Measurements from ENCODE around the gene DTD1. TPM values are rescaled to one million over a fixed set of nuclear protein-coding genes. Genes with fewer than 3 reads are reported as not detected.

The DTD1 gene
- total RNA-seq, 3 donors from 2014 or later (not counting 1 experiment from before 2014, with no cell fraction given), result 23.4 to 28.4 (median 24.1) TPM

DNA sequence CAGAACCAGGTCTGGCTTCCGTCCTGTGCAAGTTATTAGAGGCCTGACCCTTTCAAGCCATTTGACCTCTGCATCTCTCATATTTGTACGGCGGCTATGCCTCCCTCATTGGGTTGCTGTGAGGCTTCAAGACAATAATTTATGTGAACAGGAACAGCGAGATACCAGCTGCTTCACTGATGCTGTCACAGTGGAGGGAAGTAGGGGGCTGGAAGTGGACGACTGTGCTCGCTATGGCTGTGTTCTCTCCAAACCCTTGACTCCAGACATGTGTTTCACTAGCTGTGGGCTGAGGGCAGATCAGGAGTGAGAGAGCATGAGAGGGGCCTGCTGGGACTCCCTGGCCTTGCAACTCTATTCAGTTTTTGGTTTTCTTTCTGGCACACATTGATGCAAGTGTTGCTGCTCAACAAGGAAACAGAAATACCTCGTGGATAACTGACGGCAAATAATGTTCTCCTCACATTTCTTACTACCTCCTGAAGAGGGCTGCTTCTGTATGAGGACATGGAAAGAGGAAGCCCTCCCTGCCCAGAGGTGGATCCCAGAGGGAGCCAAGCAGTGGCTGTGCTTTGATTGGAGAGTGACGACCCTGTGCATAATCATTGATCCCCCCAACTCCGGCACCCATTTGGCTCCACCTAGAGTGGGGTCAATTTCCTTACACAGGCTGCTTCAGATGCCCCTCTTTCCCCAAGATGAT lies 191.0 kb downstream of the DTD1 start:
- Histone ChIP-seq H3K36me3 (ENCODE audit: control insufficient read depth, insufficient read depth, low read length) (no peaks in the 10 kb centered on the region), H3K4me3 (ENCODE audit: low read length) (no peak overlapping the region), H3K27me3 (ENCODE audit: control insufficient read depth, insufficient read depth, low read length) (no peaks in the 10 kb centered on the region), H3K4me1 (ENCODE audit: control insufficient read depth, insufficient read depth, low read length) (no peaks in the 10 kb centered on the region), H3K27ac (ENCODE audit: low read length) (no peak overlapping the region), H3K9me3 (ENCODE audit: control insufficient read depth, insufficient read depth, low read length) (no peaks in the 10 kb centered on the region)
- Mint-ChIP-seq H3K27me3 (ENCODE audit: low read depth in 2 of 2) (peaks cover 6 to 19% of the 10 kb centered on the region in 2 donors), H3K36me3 (no peaks in the 10 kb centered on the region), H3K27ac (no peak overlapping the region), H3K4me1 (no peaks in the 10 kb centered on the region), H3K4me3 (no peak overlapping the region), H3K9me3 (no peaks in the 10 kb centered on the region)
- no peak for DNase-seq
- intact Hi-C loops (cut with micrococcal nuclease), result no loop called here
- WGBS (ENCODE audit: insufficient coverage), result 78% methylated on average over 9 of the region's 10 CpGs
- TF ChIP-seq, protein P1, sequence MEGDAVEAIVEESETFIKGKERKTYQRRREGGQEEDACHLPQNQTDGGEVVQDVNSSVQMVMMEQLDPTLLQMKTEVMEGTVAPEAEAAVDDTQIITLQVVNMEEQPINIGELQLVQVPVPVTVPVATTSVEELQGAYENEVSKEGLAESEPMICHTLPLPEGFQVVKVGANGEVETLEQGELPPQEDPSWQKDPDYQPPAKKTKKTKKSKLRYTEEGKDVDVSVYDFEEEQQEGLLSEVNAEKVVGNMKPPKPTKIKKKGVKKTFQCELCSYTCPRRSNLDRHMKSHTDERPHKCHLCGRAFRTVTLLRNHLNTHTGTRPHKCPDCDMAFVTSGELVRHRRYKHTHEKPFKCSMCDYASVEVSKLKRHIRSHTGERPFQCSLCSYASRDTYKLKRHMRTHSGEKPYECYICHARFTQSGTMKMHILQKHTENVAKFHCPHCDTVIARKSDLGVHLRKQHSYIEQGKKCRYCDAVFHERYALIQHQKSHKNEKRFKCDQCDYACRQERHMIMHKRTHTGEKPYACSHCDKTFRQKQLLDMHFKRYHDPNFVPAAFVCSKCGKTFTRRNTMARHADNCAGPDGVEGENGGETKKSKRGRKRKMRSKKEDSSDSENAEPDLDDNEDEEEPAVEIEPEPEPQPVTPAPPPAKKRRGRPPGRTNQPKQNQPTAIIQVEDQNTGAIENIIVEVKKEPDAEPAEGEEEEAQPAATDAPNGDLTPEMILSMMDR (IDR thresholded peaks at IDR 0.05), result no peak
- ATAC-seq, result no peak

DNA sequence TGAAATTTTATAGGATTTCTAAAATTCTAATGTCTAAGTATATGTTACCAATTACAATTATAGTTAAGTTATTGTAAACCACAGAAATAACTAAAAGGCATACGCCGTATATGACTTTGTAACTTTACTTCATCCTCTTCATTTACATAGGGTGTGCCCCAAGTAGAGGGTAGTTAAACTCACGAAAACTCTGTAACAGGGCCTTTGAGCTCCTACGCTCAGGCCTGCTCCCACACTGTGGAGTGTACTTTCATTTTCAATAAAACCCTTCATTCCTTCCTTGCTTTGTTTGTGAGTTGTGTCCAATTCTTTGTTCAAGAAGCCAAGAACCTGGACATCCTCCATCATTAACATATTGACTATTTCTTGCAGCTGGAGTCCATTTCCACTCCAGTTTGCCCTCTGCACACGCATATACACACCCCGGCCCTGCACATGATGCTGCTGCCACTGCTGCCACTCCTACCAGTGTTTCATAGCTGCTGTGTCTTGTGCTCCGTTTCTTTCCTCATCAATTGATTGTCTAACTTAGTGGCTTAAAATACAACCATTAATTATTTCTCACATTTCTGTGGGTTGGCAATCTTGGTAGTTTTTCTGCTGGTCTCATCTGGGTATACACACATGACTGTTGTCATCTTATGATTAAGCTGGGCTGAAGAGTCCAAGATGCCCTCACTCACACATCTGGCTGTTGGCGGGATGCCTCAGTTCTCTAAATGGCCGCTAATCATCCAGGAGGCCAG lies 192.7 kb downstream of the DTD1 start:
- no peaks in the 10 kb centered on the region for H3K4me1 Mint-ChIP-seq
- no peaks in the 10 kb centered on the region for H3K36me3 ChIP-seq (ENCODE audit: control insufficient read depth, insufficient read depth, low read length)
- DNase-seq, result no peak
- TF ChIP-seq, protein P1 (IDR thresholded peaks at IDR 0.05), result no peak
- WGBS (ENCODE audit: insufficient coverage), result 97% methylated on average over 5 of the region's 9 CpGs
- H3K36me3 Mint-ChIP-seq, result no peaks in the 10 kb centered on the region
- intact Hi-C loops (cut with micrococcal nuclease), result no loop called here
- no peaks in the 10 kb centered on the region for H3K4me1 ChIP-seq (ENCODE audit: control insufficient read depth, insufficient read depth, low read length)
- no peak overlapping the region for H3K4me3 Mint-ChIP-seq
- H3K27ac ChIP-seq (ENCODE audit: low read length), result no peak overlapping the region
- peaks cover 8 to 25% of the 10 kb centered on the region in 2 donors for H3K27me3 Mint-ChIP-seq (ENCODE audit: low read depth in 2 of 2)
- no peak overlapping the region for H3K4me3 ChIP-seq (ENCODE audit: low read length)
- no peak for ATAC-seq
- H3K9me3 ChIP-seq (ENCODE audit: control insufficient read depth, insufficient read depth, low read length), result no peaks in the 10 kb centered on the region
- H3K27ac Mint-ChIP-seq, result no peak overlapping the region
- no peaks in the 10 kb centered on the region for H3K27me3 ChIP-seq (ENCODE audit: control insufficient read depth, insufficient read depth, low read length)
- H3K9me3 Mint-ChIP-seq, result no peaks in the 10 kb centered on the region

DNA sequence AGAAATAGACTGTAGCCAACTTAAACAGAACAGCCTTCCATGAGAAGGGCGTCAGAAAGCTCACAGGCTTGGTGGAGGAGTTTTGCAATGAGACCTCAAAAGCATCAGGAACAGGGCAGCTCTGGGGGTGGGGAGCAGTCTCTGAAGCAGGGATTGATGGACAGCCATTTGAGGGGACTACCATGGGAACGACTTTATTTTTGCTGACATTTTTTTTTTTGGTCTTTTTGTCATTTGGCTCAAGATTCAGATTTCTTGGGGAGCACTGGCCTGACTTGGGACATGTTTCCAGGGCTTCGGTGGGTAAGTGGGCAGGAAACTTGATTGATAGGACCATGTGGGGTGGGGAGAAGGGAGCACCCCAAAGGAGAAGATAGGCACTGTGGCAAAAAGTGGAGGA lies 193.7 kb downstream of the DTD1 start:
- Mint-ChIP-seq H3K36me3 (no peaks in the 10 kb centered on the region), H3K4me3 (no peak overlapping the region), H3K9me3 (no peaks in the 10 kb centered on the region), H3K27me3 (ENCODE audit: low read depth in 2 of 2) (peaks cover 12 to 35% of the 10 kb centered on the region in 2 donors), H3K4me1 (no peaks in the 10 kb centered on the region), H3K27ac (no peak overlapping the region)
- no peak for ATAC-seq
- TF ChIP-seq, protein P1 (IDR thresholded peaks at IDR 0.05), result no peak
- no peaks in the 10 kb centered on the region for H3K9me3 ChIP-seq (ENCODE audit: control insufficient read depth, insufficient read depth, low read length)
- no peak for DNase-seq
- WGBS (ENCODE audit: insufficient coverage), result 80% methylated on average over 3 of the region's 3 CpGs
- no peaks in the 10 kb centered on the region for H3K36me3 ChIP-seq (ENCODE audit: control insufficient read depth, insufficient read depth, low read length)
- no peaks in the 10 kb centered on the region for H3K4me1 ChIP-seq (ENCODE audit: control insufficient read depth, insufficient read depth, low read length)
- no peak overlapping the region for H3K27ac ChIP-seq (ENCODE audit: low read length)
- intact Hi-C loops (cut with micrococcal nuclease), result no loop called here
- no peak overlapping the region for H3K4me3 ChIP-seq (ENCODE audit: low read length)
- H3K27me3 ChIP-seq (ENCODE audit: control insufficient read depth, insufficient read depth, low read length), result no peaks in the 10 kb centered on the region
